ENCODE results near the gene MACROD1.

GRCh38 chr11:63978551-63979239 lies 187.2 kb downstream of the MACROD1 start:
- TF ChIP-seq GTF2E2 (tag; IDR thresholded peaks at IDR 0.05) (no peak), THRAP3 (IDR thresholded peaks at IDR 0.05; ENCODE audit: borderline replicate concordance) (no peak), ZC3H4 (CRISPR knock-in tag; IDR thresholded peaks at IDR 0.05; ENCODE audit: borderline replicate concordance) (no peak), HDAC2 (IDR thresholded peaks at IDR 0.05) (no peak), CTCF (IDR thresholded peaks at IDR 0.05 in 2 of 3, conservative IDR thresholded peaks at IDR 0.05 in 1 of 3; ENCODE audit: insufficient read depth in 2 of 3, low read depth in 1 of 3, low read length in 3 of 3) (no peak), RBFOX2 (IDR thresholded peaks at IDR 0.05; ENCODE audit: low read depth, low read length) (no peak), ZKSCAN8 (CRISPR knock-in tag; IDR thresholded peaks at IDR 0.05) (no peak), TOE1 (IDR thresholded peaks at IDR 0.05; ENCODE audit: borderline replicate concordance) (no peak), TOE1 (CRISPR knock-in tag; IDR thresholded peaks at IDR 0.05; ENCODE audit: borderline replicate concordance, low read depth) (no peak), MAFK (IDR thresholded peaks at IDR 0.05; ENCODE audit: low read length) (no peak), CHD2 (IDR thresholded peaks at IDR 0.05; ENCODE audit: low read depth, low read length) (no peak), TFE3 (CRISPR knock-in tag; IDR thresholded peaks at IDR 0.05) (no peak)
- TF ChIP-seq, protein P1, sequence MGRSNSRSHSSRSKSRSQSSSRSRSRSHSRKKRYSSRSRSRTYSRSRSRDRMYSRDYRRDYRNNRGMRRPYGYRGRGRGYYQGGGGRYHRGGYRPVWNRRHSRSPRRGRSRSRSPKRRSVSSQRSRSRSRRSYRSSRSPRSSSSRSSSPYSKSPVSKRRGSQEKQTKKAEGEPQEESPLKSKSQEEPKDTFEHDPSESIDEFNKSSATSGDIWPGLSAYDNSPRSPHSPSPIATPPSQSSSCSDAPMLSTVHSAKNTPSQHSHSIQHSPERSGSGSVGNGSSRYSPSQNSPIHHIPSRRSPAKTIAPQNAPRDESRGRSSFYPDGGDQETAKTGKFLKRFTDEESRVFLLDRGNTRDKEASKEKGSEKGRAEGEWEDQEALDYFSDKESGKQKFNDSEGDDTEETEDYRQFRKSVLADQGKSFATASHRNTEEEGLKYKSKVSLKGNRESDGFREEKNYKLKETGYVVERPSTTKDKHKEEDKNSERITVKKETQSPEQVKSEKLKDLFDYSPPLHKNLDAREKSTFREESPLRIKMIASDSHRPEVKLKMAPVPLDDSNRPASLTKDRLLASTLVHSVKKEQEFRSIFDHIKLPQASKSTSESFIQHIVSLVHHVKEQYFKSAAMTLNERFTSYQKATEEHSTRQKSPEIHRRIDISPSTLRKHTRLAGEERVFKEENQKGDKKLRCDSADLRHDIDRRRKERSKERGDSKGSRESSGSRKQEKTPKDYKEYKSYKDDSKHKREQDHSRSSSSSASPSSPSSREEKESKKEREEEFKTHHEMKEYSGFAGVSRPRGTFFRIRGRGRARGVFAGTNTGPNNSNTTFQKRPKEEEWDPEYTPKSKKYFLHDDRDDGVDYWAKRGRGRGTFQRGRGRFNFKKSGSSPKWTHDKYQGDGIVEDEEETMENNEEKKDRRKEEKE (IDR thresholded peaks at IDR 0.05; ENCODE audit: borderline replicate concordance in 1 of 2, control insufficient read depth in 1 of 2, low read depth in 2 of 2, low read length in 1 of 2), result no peak
- TF ChIP-seq, protein P2, sequence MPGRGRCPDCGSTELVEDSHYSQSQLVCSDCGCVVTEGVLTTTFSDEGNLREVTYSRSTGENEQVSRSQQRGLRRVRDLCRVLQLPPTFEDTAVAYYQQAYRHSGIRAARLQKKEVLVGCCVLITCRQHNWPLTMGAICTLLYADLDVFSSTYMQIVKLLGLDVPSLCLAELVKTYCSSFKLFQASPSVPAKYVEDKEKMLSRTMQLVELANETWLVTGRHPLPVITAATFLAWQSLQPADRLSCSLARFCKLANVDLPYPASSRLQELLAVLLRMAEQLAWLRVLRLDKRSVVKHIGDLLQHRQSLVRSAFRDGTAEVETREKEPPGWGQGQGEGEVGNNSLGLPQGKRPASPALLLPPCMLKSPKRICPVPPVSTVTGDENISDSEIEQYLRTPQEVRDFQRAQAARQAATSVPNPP (IDR thresholded peaks at IDR 0.05; ENCODE audit: borderline replicate concordance, insufficient read depth, insufficient read length), result no peak
